Measurements from ENCODE around the gene CD48. TPM values are rescaled to one million over a fixed set of nuclear protein-coding genes. Genes with fewer than 3 reads are reported as not detected.

The CD48 gene
- polyA plus RNA-seq, 1 of the 3 experiments (the other 2 are of a cell fraction) = not detected

- no peaks in the 10 kb centered on the region for H3K79me2 ChIP-seq (ENCODE audit: insufficient read depth)
- H3K9me3 ChIP-seq = no peaks in the 10 kb centered on the region
- no peaks in the 10 kb centered on the region for H4K20me1 ChIP-seq (ENCODE audit: insufficient read depth)
- peaks cover 24% of the 10 kb centered on the region for H3K27me3 ChIP-seq (ENCODE audit: insufficient read depth)
- no peak overlapping the region for H2AFZ ChIP-seq (ENCODE audit: low read depth)
- no peaks in the 10 kb centered on the region for H3K36me3 ChIP-seq (replicated peaks in 1 of 2; ENCODE audit: control insufficient read depth in 1 of 2, insufficient read depth in 2 of 2, low read length in 1 of 2)
- DNase-seq = no peak
- no peak overlapping the region for H3K4me2 ChIP-seq
- no peak overlapping the region for H3K27ac ChIP-seq (ENCODE audit: low read depth in 2 of 2, low read length in 1 of 2)
- H3K4me3 ChIP-seq (ENCODE audit: low read depth in 2 of 2, low read length in 1 of 2) = no peak overlapping the region
- TF ChIP-seq CHD2 (IDR thresholded peaks at IDR 0.05; ENCODE audit: low read length, partially characterized antibody) (no peak), RFX5 (IDR thresholded peaks at IDR 0.05; ENCODE audit: low read length) (no peak), EP300 (IDR thresholded peaks at IDR 0.05; ENCODE audit: borderline replicate concordance in 1 of 2, low read depth in 1 of 2, low read length in 1 of 2) (no peak), NFIC (IDR thresholded peaks at IDR 0.05; ENCODE audit: borderline replicate concordance) (no peak)
- TF ChIP-seq, protein P1, sequence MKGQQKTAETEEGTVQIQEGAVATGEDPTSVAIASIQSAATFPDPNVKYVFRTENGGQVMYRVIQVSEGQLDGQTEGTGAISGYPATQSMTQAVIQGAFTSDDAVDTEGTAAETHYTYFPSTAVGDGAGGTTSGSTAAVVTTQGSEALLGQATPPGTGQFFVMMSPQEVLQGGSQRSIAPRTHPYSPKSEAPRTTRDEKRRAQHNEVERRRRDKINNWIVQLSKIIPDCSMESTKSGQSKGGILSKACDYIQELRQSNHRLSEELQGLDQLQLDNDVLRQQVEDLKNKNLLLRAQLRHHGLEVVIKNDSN (IDR thresholded peaks at IDR 0.05; ENCODE audit: borderline replicate concordance, low read depth) = no peak
- TF ChIP-seq, protein P2, sequence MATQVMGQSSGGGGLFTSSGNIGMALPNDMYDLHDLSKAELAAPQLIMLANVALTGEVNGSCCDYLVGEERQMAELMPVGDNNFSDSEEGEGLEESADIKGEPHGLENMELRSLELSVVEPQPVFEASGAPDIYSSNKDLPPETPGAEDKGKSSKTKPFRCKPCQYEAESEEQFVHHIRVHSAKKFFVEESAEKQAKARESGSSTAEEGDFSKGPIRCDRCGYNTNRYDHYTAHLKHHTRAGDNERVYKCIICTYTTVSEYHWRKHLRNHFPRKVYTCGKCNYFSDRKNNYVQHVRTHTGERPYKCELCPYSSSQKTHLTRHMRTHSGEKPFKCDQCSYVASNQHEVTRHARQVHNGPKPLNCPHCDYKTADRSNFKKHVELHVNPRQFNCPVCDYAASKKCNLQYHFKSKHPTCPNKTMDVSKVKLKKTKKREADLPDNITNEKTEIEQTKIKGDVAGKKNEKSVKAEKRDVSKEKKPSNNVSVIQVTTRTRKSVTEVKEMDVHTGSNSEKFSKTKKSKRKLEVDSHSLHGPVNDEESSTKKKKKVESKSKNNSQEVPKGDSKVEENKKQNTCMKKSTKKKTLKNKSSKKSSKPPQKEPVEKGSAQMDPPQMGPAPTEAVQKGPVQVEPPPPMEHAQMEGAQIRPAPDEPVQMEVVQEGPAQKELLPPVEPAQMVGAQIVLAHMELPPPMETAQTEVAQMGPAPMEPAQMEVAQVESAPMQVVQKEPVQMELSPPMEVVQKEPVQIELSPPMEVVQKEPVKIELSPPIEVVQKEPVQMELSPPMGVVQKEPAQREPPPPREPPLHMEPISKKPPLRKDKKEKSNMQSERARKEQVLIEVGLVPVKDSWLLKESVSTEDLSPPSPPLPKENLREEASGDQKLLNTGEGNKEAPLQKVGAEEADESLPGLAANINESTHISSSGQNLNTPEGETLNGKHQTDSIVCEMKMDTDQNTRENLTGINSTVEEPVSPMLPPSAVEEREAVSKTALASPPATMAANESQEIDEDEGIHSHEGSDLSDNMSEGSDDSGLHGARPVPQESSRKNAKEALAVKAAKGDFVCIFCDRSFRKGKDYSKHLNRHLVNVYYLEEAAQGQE (IDR thresholded peaks at IDR 0.05; ENCODE audit: low read depth, low read length) = no peak
- H3K9me2 ChIP-seq = no peaks in the 10 kb centered on the region
- POLR2A ChIA-PET = no interaction called here
- CTCF ChIA-PET = no interaction called here
- no peaks in the 10 kb centered on the region for H3F3A ChIP-seq (replicated peaks; ENCODE audit: insufficient read depth)
- 13% methylated on average over 19 of the region's 19 CpGs for WGBS (ENCODE audit: low lambda C conversion rate)
- no peak overlapping the region for H3K9ac ChIP-seq
- no peaks in the 10 kb centered on the region for H3K4me1 ChIP-seq (ENCODE audit: control insufficient read depth in 1 of 2, insufficient read depth in 2 of 2, low read depth in 1 of 2, low read length in 1 of 2)
These were observed 82.1 kb downstream of the CD48 start for GRCh38 chr1:160629286-160630210.

DNA sequence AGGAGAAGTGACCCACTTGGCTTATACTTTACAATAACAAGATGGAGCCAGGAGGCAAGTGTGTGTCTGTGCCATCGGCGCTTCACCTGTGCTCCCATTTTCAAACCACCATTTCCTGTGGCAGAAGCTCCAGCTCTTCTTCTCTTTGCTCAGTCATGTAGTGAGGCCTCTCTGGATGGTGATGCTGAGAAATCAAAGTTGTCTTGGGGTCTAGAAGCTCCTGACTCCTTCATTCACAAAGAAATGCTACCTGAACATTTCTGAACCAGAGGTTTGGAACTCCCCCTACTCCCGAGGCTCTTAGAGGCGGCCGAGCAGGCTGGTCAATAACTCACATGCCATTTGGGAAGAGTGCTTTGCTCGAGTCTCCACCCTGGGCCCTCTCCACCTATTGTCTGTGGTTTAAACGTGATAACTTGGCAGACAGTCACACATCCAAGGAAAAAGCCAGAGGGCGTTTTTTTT, 82.8 kb downstream of the CD48 start:
- H3F3A ChIP-seq (replicated peaks; ENCODE audit: insufficient read depth) = no peaks in the 10 kb centered on the region
- POLR2A ChIA-PET = no interaction called here
- H3K9me3 ChIP-seq = no peaks in the 10 kb centered on the region
- H3K27ac ChIP-seq (ENCODE audit: low read depth in 2 of 2, low read length in 1 of 2) = no peak overlapping the region
- H2AFZ ChIP-seq (ENCODE audit: low read depth) = no peak overlapping the region
- H3K36me3 ChIP-seq (replicated peaks in 1 of 2; ENCODE audit: control insufficient read depth in 1 of 2, insufficient read depth in 2 of 2, low read length in 1 of 2) = no peaks in the 10 kb centered on the region
- peaks cover 24% of the 10 kb centered on the region for H3K27me3 ChIP-seq (ENCODE audit: insufficient read depth)
- no peaks in the 10 kb centered on the region for H3K9me2 ChIP-seq
- H3K79me2 ChIP-seq (ENCODE audit: insufficient read depth) = no peaks in the 10 kb centered on the region
- DNase-seq = no peak
- no peaks in the 10 kb centered on the region for H4K20me1 ChIP-seq (ENCODE audit: insufficient read depth)
- no peak overlapping the region for H3K4me3 ChIP-seq (ENCODE audit: low read depth in 2 of 2, low read length in 1 of 2)
- H3K9ac ChIP-seq = no peak overlapping the region
- 10% methylated on average over 8 of the region's 8 CpGs for WGBS (ENCODE audit: low lambda C conversion rate)
- no peaks in the 10 kb centered on the region for H3K4me1 ChIP-seq (ENCODE audit: control insufficient read depth in 1 of 2, insufficient read depth in 2 of 2, low read depth in 1 of 2, low read length in 1 of 2)
- CTCF ChIA-PET = no interaction called here
- no peak overlapping the region for H3K4me2 ChIP-seq
- no peak for TF ChIP-seq TAF1 (IDR thresholded peaks at IDR 0.05; ENCODE audit: borderline replicate concordance, low read depth, low read length)
- TF ChIP-seq, protein P1 (IDR thresholded peaks at IDR 0.05; ENCODE audit: borderline replicate concordance, low read depth) = no peak
- TF ChIP-seq, protein P3, sequence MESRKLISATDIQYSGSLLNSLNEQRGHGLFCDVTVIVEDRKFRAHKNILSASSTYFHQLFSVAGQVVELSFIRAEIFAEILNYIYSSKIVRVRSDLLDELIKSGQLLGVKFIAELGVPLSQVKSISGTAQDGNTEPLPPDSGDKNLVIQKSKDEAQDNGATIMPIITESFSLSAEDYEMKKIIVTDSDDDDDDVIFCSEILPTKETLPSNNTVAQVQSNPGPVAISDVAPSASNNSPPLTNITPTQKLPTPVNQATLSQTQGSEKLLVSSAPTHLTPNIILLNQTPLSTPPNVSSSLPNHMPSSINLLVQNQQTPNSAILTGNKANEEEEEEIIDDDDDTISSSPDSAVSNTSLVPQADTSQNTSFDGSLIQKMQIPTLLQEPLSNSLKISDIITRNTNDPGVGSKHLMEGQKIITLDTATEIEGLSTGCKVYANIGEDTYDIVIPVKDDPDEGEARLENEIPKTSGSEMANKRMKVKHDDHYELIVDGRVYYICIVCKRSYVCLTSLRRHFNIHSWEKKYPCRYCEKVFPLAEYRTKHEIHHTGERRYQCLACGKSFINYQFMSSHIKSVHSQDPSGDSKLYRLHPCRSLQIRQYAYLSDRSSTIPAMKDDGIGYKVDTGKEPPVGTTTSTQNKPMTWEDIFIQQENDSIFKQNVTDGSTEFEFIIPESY (IDR thresholded peaks at IDR 0.05; ENCODE audit: borderline replicate concordance, low read depth) = no peak
- no peak for TF ChIP-seq GATA2 (CRISPR knock-in tag; IDR thresholded peaks at IDR 0.05)
- no peak for TF ChIP-seq RCOR1 (IDR thresholded peaks at IDR 0.05; ENCODE audit: low read length)
- no peak for TF ChIP-seq YY1 (IDR thresholded peaks at IDR 0.05; ENCODE audit: low read depth)
- TF ChIP-seq SMC3 (IDR thresholded peaks at IDR 0.05; ENCODE audit: low read depth, low read length) = no peak
- TF ChIP-seq SIN3A (IDR thresholded peaks at IDR 0.05; ENCODE audit: borderline replicate concordance, low read depth, low read length) = no peak
- no peak for TF ChIP-seq NFIC (IDR thresholded peaks at IDR 0.05; ENCODE audit: borderline replicate concordance)
- TF ChIP-seq FOSL2 (IDR thresholded peaks at IDR 0.05; ENCODE audit: borderline replicate concordance, low read depth) = no peak
- TF ChIP-seq TCF12 (IDR thresholded peaks at IDR 0.05) = no peak
- TF ChIP-seq RAD21 (IDR thresholded peaks at IDR 0.05; ENCODE audit: low read length) = no peak
- TF ChIP-seq USF2 (IDR thresholded peaks at IDR 0.05; ENCODE audit: borderline replicate concordance, low read depth, low read length) = no peak
- TF ChIP-seq MXI1 (IDR thresholded peaks at IDR 0.05; ENCODE audit: low read depth, low read length) = no peak
